Frontal cortex (tissue), 1 donor: ENCODE data around the gene PABPN1. TPM values are rescaled to one million over a fixed set of nuclear protein-coding genes. Genes with fewer than 3 reads are reported as not detected.

Source experiments
- total RNA-seq: library from RNA; depleted of rRNA; stranded (reverse); fragments of >200 nt; gene quantifications from one replicate; pipeline ENCODE4 v1.2.3, GENCODE V29; 2014

PABPN1 gene
- total RNA-seq, 1 donor from 2014 or later, result 70.1 TPM

Other genes with a start within 250 kb of the PABPN1 start
- 73.0 TPM for gene ACIN1, start 226.3 kb upstream of the PABPN1 start, total RNA-seq
- 22.0 TPM for gene C14orf119, start 226.0 kb upstream of the PABPN1 start, total RNA-seq
- not detected for gene CIROP, start 216.5 kb upstream of the PABPN1 start, total RNA-seq
- gene CEBPE, start 202.2 kb upstream of the PABPN1 start, total RNA-seq, result not detected
- 4.1 TPM for gene SLC7A8, start 137.8 kb upstream of the PABPN1 start, total RNA-seq
- gene RNF212B, start 83.5 kb upstream of the PABPN1 start, total RNA-seq, result not detected
- 2.0 TPM for gene HOMEZ, start 35.3 kb upstream of the PABPN1 start, total RNA-seq
- gene PPP1R3E, start 18.6 kb upstream of the PABPN1 start, total RNA-seq, result 4.5 TPM
- 10.6 TPM for gene BCL2L2, start 14.6 kb upstream of the PABPN1 start, total RNA-seq
- gene SLC22A17, start 31.4 kb downstream of the PABPN1 start, total RNA-seq, result 154 TPM
- 6.9 TPM for gene EFS, start 43.7 kb downstream of the PABPN1 start, total RNA-seq
- not detected for gene IL25, start 51.4 kb downstream of the PABPN1 start, total RNA-seq
- 1.6 TPM for gene CMTM5, start 55.6 kb downstream of the PABPN1 start, total RNA-seq
- gene MYH6, start 86.8 kb downstream of the PABPN1 start, total RNA-seq, result not detected
- 0.41 TPM for gene MYH7, start 114.2 kb downstream of the PABPN1 start, total RNA-seq
- gene NGDN, start 148.2 kb downstream of the PABPN1 start, total RNA-seq, result 44.4 TPM
- 1.2 TPM for gene ZFHX2, start 230.3 kb downstream of the PABPN1 start, total RNA-seq
- gene THTPA, start 234.8 kb downstream of the PABPN1 start, total RNA-seq, result 23.6 TPM
- 12.6 TPM for gene AP1G2, start 246.3 kb downstream of the PABPN1 start, total RNA-seq